A673 (cell line): ENCODE measurements around the gene HMGN4. TPM values are rescaled to one million over a fixed set of nuclear protein-coding genes. Genes with fewer than 3 reads are reported as not detected.

Experiments
- BruUV-seq: library from RNA; stranded (reverse); fragments of 400-500 nt; replicated peaks from 2 replicates; lab custom pipeline; 2021; lab: Mats Ljungman, UMichigan
- CTCF ChIA-PET: fragments of 300-600 bp; sonication (Branson Sonifier 250); formaldehyde crosslinking; loops from one replicate; lab custom pipeline; 2022; ENCODE audit warnings: antibody characterized with exemption; lab: Charles Lee
- POLR2A ChIA-PET: fragments of 300-600 bp; sonication (Branson Sonifier 250); formaldehyde crosslinking; loops from one replicate; lab custom pipeline; 2022; ENCODE audit warnings: antibody characterized with exemption; ENCODE audit not compliant: low non-redundant PET; lab: Charles Lee
- DNase-seq: peaks from one replicate; pipeline ENCODE4 v3.0.0-alpha.2; 2015; ENCODE audit warnings: low spot score
- H3K27ac ChIP-seq: fragments of 200-600 bp; sonication (generic); 2 replicates; pipeline ENCODE4 v1.5.1; 2016; ENCODE audit warnings: mixed run types, low read depth, mild to moderate bottlenecking, mixed read lengths, antibody characterized with exemption, low read length; ENCODE audit not compliant: poor library complexity, severe bottlenecking
- H3K27me3 ChIP-seq: fragments of 200-600 bp; sonication (generic); replicated peaks from 2 replicates; pipeline ENCODE4 v1.6.1; 2017; ENCODE audit warnings: mixed run types, low read depth, mild to moderate bottlenecking, mixed read lengths, antibody characterized with exemption, low read length; ENCODE audit not compliant: insufficient read depth, poor library complexity
- H3K36me3 ChIP-seq: fragments of 200-600 bp; sonication (generic); 2 replicates; pipeline ENCODE4 v1.6.1; 2016; ENCODE audit warnings: mixed run types, mild to moderate bottlenecking, mixed read lengths, antibody characterized with exemption, low read length; ENCODE audit not compliant: insufficient read depth, poor library complexity, severe bottlenecking
- H3K4me1 ChIP-seq: fragments of 200-600 bp; sonication (generic); 2 replicates; pipeline ENCODE4 v1.6.1; 2017; ENCODE audit warnings: mixed run types, mild to moderate bottlenecking, mixed read lengths, antibody characterized with exemption, low read length; ENCODE audit not compliant: insufficient read depth, poor library complexity, severe bottlenecking
- H3K4me3 ChIP-seq: fragments of 200-600 bp; sonication (generic); 2 replicates; pipeline ENCODE4 v1.5.1; 2016; ENCODE audit warnings: low read depth, mixed run types, mild to moderate bottlenecking, mixed read lengths, low read length; ENCODE audit not compliant: poor library complexity, severe bottlenecking
- H3K9me3 ChIP-seq: fragments of 200-600 bp; sonication (generic); 2 replicates; pipeline ENCODE4 v1.6.1; 2016; ENCODE audit warnings: mixed run types, low read depth, mild to moderate bottlenecking, mixed read lengths, antibody characterized with exemption, low read length; ENCODE audit not compliant: poor library complexity, severe bottlenecking
- CTCF ChIP-seq: fragments of 300-800, 200-600 bp; sonication (generic); conservative IDR thresholded peaks from 2 replicates; pipeline ENCODE4 v1.5.1; 2017; ENCODE audit warnings: low read depth, mild to moderate bottlenecking, antibody characterized with exemption, low read length, moderate library complexity, mixed read lengths
- EZH2 ChIP-seq: fragments of 200-600 bp; sonication (generic); IDR thresholded peaks from 2 replicates; pipeline ENCODE4 v1.6.1; 2017; ENCODE audit warnings: borderline replicate concordance, low read depth, mild to moderate bottlenecking, mixed read lengths, antibody characterized with exemption, low read length; ENCODE audit not compliant: poor library complexity, severe bottlenecking
- intact Hi-C: fragments of 100-400 bp; cut with micrococcal nuclease; formaldehyde crosslinking; loops from one replicate; pipeline ENCODE4 v1.10.0; 2022; ENCODE audit not compliant: unreplicated experiment
- total RNA-seq: library from RNA; stranded (reverse); gene quantifications from 2 replicates; pipeline ENCODE4 v1.2.3, GENCODE V29; 2021

Gene HMGN4
- total RNA-seq, 1 experiment from 2014 or later, result 58.6 TPM

- ChIA-PET POLR2A (interaction anchor here (0.6 to 0.7 kb wide), 2 partner anchors 247 to 415 kb away, joined by 4 to 13 read pairs; no protein-coding TSS in a partner anchor), CTCF (interaction anchor here (0.6 to 1.7 kb wide), 6 partner anchors 24 to 525 kb away, joined by 3 to 33 read pairs (median 10); partner anchors contain the start of genes ABT1 and HMGN4)
- peaks cover 3% of the 10 kb centered on the region for H3K4me1 ChIP-seq
- H3K36me3 ChIP-seq, result no peaks in the 10 kb centered on the region
- BruUV-seq, result TSS peak; percentile 97
- peak; percentile 95 for DNase-seq
- intact Hi-C loops, result loop anchor here (1.0 kb wide), 2 partner anchors 25 to 34 kb away; partner anchors contain the start of gene ABT1
- H3K27me3 ChIP-seq, result no peaks in the 10 kb centered on the region
- TF ChIP-seq CTCF (no peak), EZH2 (no peak)
- H3K4me3 ChIP-seq, result peak overlapping the region; percentile 67
- H3K27ac ChIP-seq, result peak overlapping the region; percentile 85
- H3K9me3 ChIP-seq, result no peaks in the 10 kb centered on the region
These were observed 33.6 kb downstream of the HMGN4 start for GRCh38 chr6:26571592-26572296.

GRCh38 chr6:26575494-26575939 is 37.4 kb downstream of the HMGN4 start:
- Histone ChIP-seq H3K27ac (no peak overlapping the region), H3K36me3 (no peaks in the 10 kb centered on the region), H3K27me3 (no peaks in the 10 kb centered on the region), H3K4me1 (peaks cover 3% of the 10 kb centered on the region), H3K9me3 (peaks cover 4% of the 10 kb centered on the region), H3K4me3 (no peak overlapping the region)
- peak; percentile 68 for DNase-seq
- intact Hi-C loops, result no loop called here
- BruUV-seq, result no TSS peak
- POLR2A ChIA-PET, result no interaction called here
- no peak for TF ChIP-seq EZH2
- TF ChIP-seq CTCF, result no peak
- CTCF ChIA-PET, result interaction anchor here (2.4 kb wide), 1 partner anchor 20 kb away, joined by 15 read pairs; no protein-coding TSS in a partner anchor

GRCh38 chr6:26576407-26576843 is 38.3 kb downstream of the HMGN4 start:
- Histone ChIP-seq H3K4me3 (peak overlapping the region; percentile 54), H3K27ac (peak overlapping the region; percentile 36), H3K27me3 (no peaks in the 10 kb centered on the region), H3K36me3 (no peaks in the 10 kb centered on the region), H3K4me1 (peaks cover 3% of the 10 kb centered on the region), H3K9me3 (peaks cover 4% of the 10 kb centered on the region)
- DNase-seq, result no peak
- ChIA-PET CTCF (interaction anchor here (0.6 to 2.4 kb wide), 3 partner anchors 19 to 1219 kb away, joined by 3 to 15 read pairs (median 4); no protein-coding TSS in a partner anchor), POLR2A (interaction anchor here (0.5 kb wide), 1 partner anchor 8 kb away, joined by 3 read pairs; no protein-coding TSS in a partner anchor)
- TF ChIP-seq EZH2, result no peak
- TF ChIP-seq CTCF, result no peak; the same call in 1 of the 2 replicates
- no TSS peak for BruUV-seq
- intact Hi-C loops, result loop anchor here (2.0 kb wide), 1 partner anchor 18 kb away; no protein-coding TSS in a partner anchor
